Left renal pelvis (tissue), 4 donors: Measurements from ENCODE around the gene HIVEP3. TPM values are rescaled to one million over a fixed set of nuclear protein-coding genes. Genes with fewer than 3 reads are reported as not detected.

Experiments
- DNase-seq, 4 donors: peaks; one replicate each; pipeline ENCODE4 v3.0.0-alpha.2; 2013; ENCODE audit warnings: low read depth in 4 of 4, low spot score in 3 of 4
- polyA plus RNA-seq, 4 donors: library from polyadenylated mRNA; unstranded; fragments of 120-200 nt; gene quantifications; one replicate each; pipeline ENCODE4 v1.2.1, GENCODE V29; 2013; ENCODE audit not compliant: insufficient read length in 4 of 4

HIVEP3 gene
- polyA plus RNA-seq, 4 donors, result 3.5 to 7.0 (median 4.2) TPM

GRCh38 chr1:41642922-41643821 lies 275.6 kb downstream of the HIVEP3 start:
- DNase-seq, result no peak

- DNase-seq, result no peak
Measured at GRCh38 chr1:41641941-41642527, 276.7 kb downstream of the HIVEP3 start.

GRCh38 chr1:41641475-41641814 lies 277.3 kb downstream of the HIVEP3 start:
- DNase-seq, result no peak

GRCh38 chr1:41640756-41641474 lies 277.8 kb downstream of the HIVEP3 start:
- DNase-seq, result no peak

GRCh38 chr1:41640141-41640751 lies 278.5 kb downstream of the HIVEP3 start:
- no peak for DNase-seq

GRCh38 chr1:41639332-41639936 lies 279.3 kb downstream of the HIVEP3 start:
- no peak for DNase-seq

GRCh38 chr1:41638086-41639024 lies 280.4 kb downstream of the HIVEP3 start:
- no peak for DNase-seq

GRCh38 chr1:41637367-41637766 lies 281.4 kb downstream of the HIVEP3 start:
- DNase-seq, result no peak

GRCh38 chr1:41633764-41634163 lies 285.0 kb downstream of the HIVEP3 start:
- DNase-seq, result no peak

GRCh38 chr1:41632781-41633575 lies 285.7 kb downstream of the HIVEP3 start:
- no peak for DNase-seq

- DNase-seq, result no peak
Measured at GRCh38 chr1:41631971-41632370, 286.8 kb downstream of the HIVEP3 start.

- DNase-seq, result no peak
Measured at GRCh38 chr1:41631154-41631553, 287.6 kb downstream of the HIVEP3 start.

- no peak for DNase-seq
Measured at GRCh38 chr1:41629571-41629970, 289.2 kb downstream of the HIVEP3 start.

- no peak for DNase-seq
Measured at GRCh38 chr1:41629141-41629540, 289.6 kb downstream of the HIVEP3 start.

GRCh38 chr1:41627491-41628280 lies 291.0 kb downstream of the HIVEP3 start:
- DNase-seq, result no peak

GRCh38 chr1:41626616-41627375 lies 291.9 kb downstream of the HIVEP3 start:
- no peak for DNase-seq

- no peak for DNase-seq
Measured at GRCh38 chr1:41626146-41626545, 292.6 kb downstream of the HIVEP3 start.
